GM19324 (cell line): ENCODE results near the gene ITPKB.
"Not testable (repeated sequence)": the region's sequence is repeated elsewhere in the genome, so short reads cannot be mapped to it uniquely, and the experiment has no call there.

Experiments
- ATAC-seq: cut with Tn5 transposase; IDR thresholded peaks from one replicate; pipeline ENCODE4 v1.9.1; 2021; ENCODE audit warnings: mild to moderate bottlenecking, moderate library complexity; ENCODE audit not compliant: unreplicated experiment, low FRiP score

The ITPKB gene

DNA sequence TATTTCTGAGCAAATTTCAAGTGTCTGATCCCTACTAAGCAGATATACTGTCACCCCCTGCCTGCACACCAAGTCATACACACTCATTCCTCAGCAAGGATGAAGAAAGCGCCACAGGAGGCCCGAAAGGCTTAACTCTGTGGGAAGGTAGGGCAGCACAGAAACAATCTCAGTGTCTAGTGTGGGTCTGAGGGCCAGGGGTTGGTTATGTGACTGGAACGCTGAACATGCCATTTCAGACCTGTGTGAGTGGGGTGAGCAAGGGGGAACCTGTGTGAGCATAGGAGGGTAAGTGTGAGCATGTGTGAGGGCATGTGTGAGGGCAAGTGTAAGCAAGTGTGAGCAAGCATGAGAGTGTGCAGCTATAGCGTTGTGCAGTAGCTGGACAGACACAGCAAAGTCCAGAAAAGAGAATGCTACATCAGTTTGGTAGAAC, 6.2 kb downstream of the ITPKB start:
- no peak for ATAC-seq

GRCh38 chr1:226731257-226731893, 7.7 kb downstream of the ITPKB start:
- no peak for ATAC-seq

- no peak for ATAC-seq
Measured at GRCh38 chr1:226730836-226731235, 8.2 kb downstream of the ITPKB start.

- no peak for ATAC-seq
Measured at GRCh38 chr1:226730071-226730470, 9.0 kb downstream of the ITPKB start.

- no peak for ATAC-seq
Measured at GRCh38 chr1:226728448-226728847, 10.6 kb downstream of the ITPKB start.

- no peak for ATAC-seq
Measured at GRCh38 chr1:226725897-226726267, 13.2 kb downstream of the ITPKB start.

GRCh38 chr1:226723657-226724532, 15.2 kb downstream of the ITPKB start:
- no peak for ATAC-seq

GRCh38 chr1:226722901-226723656, 16.0 kb downstream of the ITPKB start:
- ATAC-seq = no peak

DNA sequence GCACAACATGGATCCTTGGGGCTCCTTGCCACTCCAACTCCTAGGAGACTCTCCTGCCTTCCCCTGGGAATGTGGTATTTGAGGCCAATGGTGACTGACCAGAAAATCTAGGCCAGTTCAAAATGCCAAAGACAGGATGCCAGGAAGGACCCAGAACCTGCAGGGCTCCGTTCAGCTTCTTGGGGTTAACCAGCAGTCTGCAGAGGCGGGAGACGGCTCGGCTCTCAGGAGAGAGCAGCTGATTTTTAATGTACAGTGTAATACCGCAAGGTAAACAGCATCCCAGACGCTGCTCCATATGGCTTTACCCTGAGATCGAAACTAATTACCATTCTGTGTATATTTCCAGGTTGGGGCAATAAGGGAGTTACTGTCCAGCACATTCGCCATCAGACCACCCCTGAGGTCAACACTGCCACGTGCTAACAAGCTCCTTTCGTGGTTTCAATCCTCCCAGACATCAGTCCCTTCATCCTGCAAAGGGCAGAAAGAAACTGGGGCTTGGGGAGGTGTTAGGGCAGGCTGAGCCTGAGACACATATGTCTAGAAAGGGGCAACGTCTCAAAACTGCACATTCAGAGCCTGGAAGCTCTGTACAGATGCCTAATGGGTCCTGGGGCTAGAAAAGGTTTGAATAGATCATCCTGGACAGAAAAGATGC, 16.7 kb downstream of the ITPKB start:
- ATAC-seq = no peak

GRCh38 chr1:226720574-226720973, 18.5 kb downstream of the ITPKB start:
- not testable (repeated sequence) for ATAC-seq

DNA sequence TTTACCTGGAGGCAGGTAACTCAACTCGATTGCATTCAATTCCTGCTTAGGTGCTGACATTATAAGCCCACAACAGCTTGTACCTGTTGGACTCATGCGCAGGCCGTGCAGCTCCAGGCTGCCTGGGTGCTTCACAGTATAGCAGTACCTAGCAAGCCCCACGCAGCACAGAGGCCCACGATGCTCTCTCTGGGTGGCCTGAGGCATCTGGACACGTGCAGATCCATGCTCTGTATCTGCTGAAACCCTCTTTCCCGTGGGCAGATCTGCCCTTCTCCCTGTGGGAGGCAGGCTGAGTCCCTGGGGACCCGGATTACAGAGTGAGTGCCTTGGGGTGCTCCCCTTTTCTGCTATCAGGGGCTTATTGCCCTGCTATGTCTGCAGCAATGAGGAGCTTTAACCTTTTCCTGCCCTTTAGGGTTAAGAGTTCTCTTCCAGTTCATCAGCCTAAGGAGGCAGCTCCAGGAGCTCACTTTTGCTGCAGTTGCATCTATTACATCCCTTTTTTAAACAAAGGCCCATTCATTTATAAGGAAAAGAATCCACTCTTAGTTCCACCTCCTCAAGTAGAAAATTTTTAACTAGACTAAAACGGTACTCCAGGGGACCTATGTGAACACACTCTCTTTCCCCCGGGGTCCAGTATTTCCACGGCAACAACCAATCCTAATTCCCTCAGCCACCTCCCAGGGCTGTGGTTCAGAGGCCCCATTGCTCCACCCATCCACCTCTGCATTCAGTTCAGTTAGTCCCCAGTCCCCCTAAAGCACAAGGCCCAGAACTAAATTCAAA, 19.3 kb downstream of the ITPKB start:
- no peak for ATAC-seq

GRCh38 chr1:226717256-226717909, 21.7 kb downstream of the ITPKB start:
- no peak for ATAC-seq

- ATAC-seq = no peak
Measured at GRCh38 chr1:226716577-226716976, 22.5 kb downstream of the ITPKB start.

DNA sequence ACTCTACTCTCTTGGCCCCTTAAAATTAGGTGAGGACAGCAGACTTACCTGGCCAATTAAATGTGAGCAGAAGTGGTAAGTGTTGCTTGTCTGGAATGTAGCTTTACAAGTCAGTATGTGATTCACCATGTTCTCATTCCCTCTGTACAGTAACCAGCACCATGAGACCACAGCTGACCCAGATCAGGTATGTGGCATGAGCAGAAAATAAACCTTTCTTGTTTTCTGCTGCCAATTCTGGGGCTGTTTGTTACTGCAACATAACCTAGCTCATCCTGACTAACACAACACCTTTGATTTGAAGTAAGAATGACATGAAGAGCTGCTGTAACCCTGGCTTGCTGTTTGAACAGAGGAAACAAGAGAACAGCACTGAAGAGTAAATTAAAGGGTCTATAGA, 24.9 kb downstream of the ITPKB start:
- no peak for ATAC-seq

GRCh38 chr1:226712742-226713419, 26.2 kb downstream of the ITPKB start:
- ATAC-seq = no peak

DNA sequence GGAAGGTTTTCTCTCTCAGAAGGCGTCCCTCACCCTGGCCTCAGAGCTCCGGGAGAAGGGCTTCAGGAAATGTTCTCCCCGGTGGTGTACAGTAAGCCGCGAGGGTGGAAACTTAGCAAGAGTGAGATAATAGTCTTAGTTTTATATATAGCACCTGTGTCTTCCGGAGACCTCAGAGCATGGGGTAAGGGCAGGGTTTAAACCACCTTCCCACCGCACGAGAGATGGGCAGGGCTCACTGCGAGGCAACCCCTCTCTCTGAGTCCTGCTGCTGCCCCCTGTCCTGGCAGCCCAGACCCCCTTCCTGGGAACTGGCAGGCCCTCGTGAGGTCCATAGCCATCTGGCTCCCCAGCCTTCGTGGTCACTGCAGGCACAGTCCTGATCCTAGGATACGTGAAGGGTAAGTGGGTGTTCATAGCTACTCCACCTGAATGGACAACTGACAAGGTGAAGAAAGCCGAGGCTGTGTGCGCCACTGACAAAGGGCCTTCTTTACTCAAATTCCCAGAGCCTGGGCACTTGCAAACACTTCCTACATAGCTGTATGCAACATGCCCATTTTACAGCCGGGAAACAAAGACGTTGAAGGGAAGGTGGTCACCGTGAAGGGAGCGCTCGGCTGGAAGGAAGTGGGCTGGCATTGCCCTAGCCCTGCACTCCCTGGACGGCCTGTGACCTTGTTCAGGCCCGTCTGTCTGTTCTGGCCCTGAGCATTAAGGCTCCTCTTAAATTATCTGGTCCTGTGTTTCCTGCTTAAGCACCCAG, 26.9 kb downstream of the ITPKB start:
- ATAC-seq = peak; percentile 57

GRCh38 chr1:226710501-226710900, 28.6 kb downstream of the ITPKB start:
- no peak for ATAC-seq

DNA sequence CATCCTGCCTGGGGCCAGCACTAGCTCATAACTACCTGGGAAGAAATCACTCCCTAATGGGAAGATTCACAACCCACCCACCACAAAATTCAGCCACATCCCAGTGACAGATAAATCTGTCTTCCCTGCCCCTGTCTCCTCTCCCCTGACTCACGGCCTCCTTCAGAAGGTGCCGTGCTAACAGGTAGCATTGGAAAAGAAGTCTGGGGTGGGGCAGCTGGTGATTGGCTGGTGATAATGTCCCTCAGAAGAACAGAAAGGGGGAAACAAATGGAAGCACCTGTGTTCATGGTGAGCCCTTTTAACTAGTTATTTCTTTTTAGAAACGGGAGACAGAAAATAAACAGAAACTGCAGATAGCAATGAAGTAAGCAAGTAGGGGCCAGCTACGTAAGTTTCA, 29.1 kb downstream of the ITPKB start:
- ATAC-seq = no peak
